ENCODE results near the gene CHCHD3.

DNA sequence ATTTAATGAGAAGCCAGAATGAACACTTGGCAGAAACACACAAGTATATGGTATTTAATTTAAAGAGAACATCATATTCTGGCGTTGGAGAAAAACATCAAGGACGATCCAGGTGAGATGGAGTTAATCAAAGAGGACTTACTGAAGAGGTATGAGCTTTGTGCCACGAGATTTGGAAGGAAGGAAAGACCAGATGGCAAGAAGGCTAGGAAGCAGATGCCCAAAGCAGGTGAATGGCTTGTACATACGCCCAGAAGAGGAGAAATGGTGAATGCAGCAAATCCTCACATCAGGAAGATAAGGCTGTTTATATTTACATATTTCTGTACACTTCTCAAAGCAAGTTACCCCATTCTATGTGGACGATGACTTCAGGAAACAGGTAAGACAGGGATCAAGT lies 341.7 kb downstream of the CHCHD3 start:
- TF ChIP-seq, protein P1, sequence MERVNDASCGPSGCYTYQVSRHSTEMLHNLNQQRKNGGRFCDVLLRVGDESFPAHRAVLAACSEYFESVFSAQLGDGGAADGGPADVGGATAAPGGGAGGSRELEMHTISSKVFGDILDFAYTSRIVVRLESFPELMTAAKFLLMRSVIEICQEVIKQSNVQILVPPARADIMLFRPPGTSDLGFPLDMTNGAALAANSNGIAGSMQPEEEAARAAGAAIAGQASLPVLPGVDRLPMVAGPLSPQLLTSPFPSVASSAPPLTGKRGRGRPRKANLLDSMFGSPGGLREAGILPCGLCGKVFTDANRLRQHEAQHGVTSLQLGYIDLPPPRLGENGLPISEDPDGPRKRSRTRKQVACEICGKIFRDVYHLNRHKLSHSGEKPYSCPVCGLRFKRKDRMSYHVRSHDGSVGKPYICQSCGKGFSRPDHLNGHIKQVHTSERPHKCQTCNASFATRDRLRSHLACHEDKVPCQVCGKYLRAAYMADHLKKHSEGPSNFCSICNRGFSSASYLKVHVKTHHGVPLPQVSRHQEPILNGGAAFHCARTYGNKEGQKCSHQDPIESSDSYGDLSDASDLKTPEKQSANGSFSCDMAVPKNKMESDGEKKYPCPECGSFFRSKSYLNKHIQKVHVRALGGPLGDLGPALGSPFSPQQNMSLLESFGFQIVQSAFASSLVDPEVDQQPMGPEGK (CRISPR knock-in tag; IDR thresholded peaks at IDR 0.05; ENCODE audit: borderline replicate concordance), result no peak
- TF ChIP-seq ZNF565 (CRISPR knock-in tag; conservative IDR thresholded peaks at IDR 0.05; ENCODE audit: low read depth) (no peak), ZFP3 (CRISPR knock-in tag; IDR thresholded peaks at IDR 0.05) (no peak), ZC3H10 (CRISPR knock-in tag; IDR thresholded peaks at IDR 0.05) (no peak), CREB5 (CRISPR knock-in tag; IDR thresholded peaks at IDR 0.05; ENCODE audit: low read depth) (no peak), RARB (CRISPR knock-in tag; IDR thresholded peaks at IDR 0.05) (no peak), GLIS3 (CRISPR knock-in tag; IDR thresholded peaks at IDR 0.05) (no peak), SNAI2 (CRISPR knock-in tag; IDR thresholded peaks at IDR 0.05) (no peak), ARNTL (CRISPR knock-in tag; IDR thresholded peaks at IDR 0.05; ENCODE audit: borderline replicate concordance, low read depth) (no peak), ZNF8 (CRISPR knock-in tag; IDR thresholded peaks at IDR 0.05) (no peak), OSR1 (CRISPR knock-in tag; IDR thresholded peaks at IDR 0.05) (no peak)
- TF ChIP-seq, protein P2, sequence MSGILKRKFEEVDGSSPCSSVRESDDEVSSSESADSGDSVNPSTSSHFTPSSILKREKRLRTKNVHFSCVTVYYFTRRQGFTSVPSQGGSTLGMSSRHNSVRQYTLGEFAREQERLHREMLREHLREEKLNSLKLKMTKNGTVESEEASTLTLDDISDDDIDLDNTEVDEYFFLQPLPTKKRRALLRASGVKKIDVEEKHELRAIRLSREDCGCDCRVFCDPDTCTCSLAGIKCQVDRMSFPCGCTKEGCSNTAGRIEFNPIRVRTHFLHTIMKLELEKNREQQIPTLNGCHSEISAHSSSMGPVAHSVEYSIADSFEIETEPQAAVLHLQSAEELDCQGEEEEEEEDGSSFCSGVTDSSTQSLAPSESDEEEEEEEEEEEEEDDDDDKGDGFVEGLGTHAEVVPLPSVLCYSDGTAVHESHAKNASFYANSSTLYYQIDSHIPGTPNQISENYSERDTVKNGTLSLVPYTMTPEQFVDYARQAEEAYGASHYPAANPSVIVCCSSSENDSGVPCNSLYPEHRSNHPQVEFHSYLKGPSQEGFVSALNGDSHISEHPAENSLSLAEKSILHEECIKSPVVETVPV (CRISPR knock-in tag; IDR thresholded peaks at IDR 0.05), result no peak

Data from SK-N-SH treated with all-trans-retinoic acid at 6 μM for 48 hours (cell line).